Measurements from ENCODE around the gene ZNF444. TPM values are rescaled to one million over a fixed set of nuclear protein-coding genes. Genes with fewer than 3 reads are reported as not detected.
A peak's percentile ranks its signal among the peaks of the same experiment; 100 is the strongest.

ZNF444 gene
- total RNA-seq, 2 experiments from 2014 or later = 22.0 to 25.3 TPM

- Histone ChIP-seq H3K4me2 (ENCODE audit: low read length) (no peak overlapping the region), H3K4me3 (ENCODE audit: low read depth, low read length, poor library complexity, severe bottlenecking) (no peak overlapping the region), H3K4me1 (ENCODE audit: insufficient read depth, low read length, poor library complexity, severe bottlenecking) (peaks cover 37% of the 10 kb centered on the region), H3K9me2 (ENCODE audit: insufficient read depth, low read length) (no peaks in the 10 kb centered on the region), H3K9me3 (ENCODE audit: low read length) (no peaks in the 10 kb centered on the region), H3K79me2 (ENCODE audit: insufficient read depth, low read depth, low read length) (peaks cover 73% of the 10 kb centered on the region), H4K20me1 (ENCODE audit: insufficient read depth, low read length) (0 out of 2 replicates have a peak, but pooled peaks cover 7% of the 10 kb centered on the region), H3K36me3 (ENCODE audit: insufficient read depth, low read length) (peaks cover 3% of the 10 kb centered on the region; the same call in 1 of the 2 replicates), H2AFZ (ENCODE audit: low read length) (no peak overlapping the region), H3K27ac (ENCODE audit: low read depth, low read length, poor library complexity, severe bottlenecking) (no peak overlapping the region)
- ChIA-PET CTCF (ENCODE audit: unreplicated experiment) (no interaction called here), POLR2A (no interaction called here)
- TF ChIP-seq EZH2phosphoT487 (IDR thresholded peaks at IDR 0.05; ENCODE audit: borderline replicate concordance, low read depth, low read length) = no peak
- no peak for TF ChIP-seq CTCF (conservative IDR thresholded peaks at IDR 0.05; ENCODE audit: low read length)
- BruUV-seq (replicated peaks) = no TSS peak
- intact Hi-C loops (cut with micrococcal nuclease; ENCODE audit: unreplicated experiment) = no loop called here
- no peak for DNase-seq (ENCODE audit: low spot score)
Measured at GRCh38 chr19:56117376-56117884, 23.7 kb upstream of the ZNF444 start.

- no peak overlapping the region for H2AFZ ChIP-seq (ENCODE audit: low read length)
- H3K36me3 ChIP-seq (ENCODE audit: insufficient read depth, low read length) = peaks cover 3% of the 10 kb centered on the region; the same call in 1 of the 2 replicates
- H3K4me1 ChIP-seq (ENCODE audit: insufficient read depth, low read length, poor library complexity, severe bottlenecking) = peaks cover 33% of the 10 kb centered on the region
- POLR2A ChIA-PET = no interaction called here
- CTCF ChIA-PET (ENCODE audit: unreplicated experiment) = no interaction called here
- no TSS peak for BruUV-seq (replicated peaks)
- H3K4me3 ChIP-seq (ENCODE audit: low read depth, low read length, poor library complexity, severe bottlenecking) = no peak overlapping the region
- no peak for DNase-seq (ENCODE audit: low spot score)
- TF ChIP-seq EZH2phosphoT487 (IDR thresholded peaks at IDR 0.05; ENCODE audit: borderline replicate concordance, low read depth, low read length) (no peak), CTCF (conservative IDR thresholded peaks at IDR 0.05; ENCODE audit: low read length) (no peak)
- intact Hi-C loops (cut with micrococcal nuclease; ENCODE audit: unreplicated experiment) = no loop called here
- H3K9me2 ChIP-seq (ENCODE audit: insufficient read depth, low read length) = no peaks in the 10 kb centered on the region
- 0 out of 2 replicates have a peak, but pooled peaks cover 6% of the 10 kb centered on the region for H4K20me1 ChIP-seq (ENCODE audit: insufficient read depth, low read length)
- peaks cover 71% of the 10 kb centered on the region for H3K79me2 ChIP-seq (ENCODE audit: insufficient read depth, low read depth, low read length)
- H3K4me2 ChIP-seq (ENCODE audit: low read length) = no peak overlapping the region
- H3K9me3 ChIP-seq (ENCODE audit: low read length) = no peaks in the 10 kb centered on the region
- H3K27ac ChIP-seq (ENCODE audit: low read depth, low read length, poor library complexity, severe bottlenecking) = no peak overlapping the region
Measured at GRCh38 chr19:56117889-56118288, 23.2 kb upstream of the ZNF444 start.

- POLR2A ChIA-PET = no interaction called here
- peaks cover 61% of the 10 kb centered on the region for H3K79me2 ChIP-seq (ENCODE audit: insufficient read depth, low read depth, low read length)
- H3K4me2 ChIP-seq (ENCODE audit: low read length) = peak overlapping the region; percentile 98
- H3K9me2 ChIP-seq (ENCODE audit: insufficient read depth, low read length) = no peaks in the 10 kb centered on the region
- peak overlapping the region; percentile 83 for H3K4me3 ChIP-seq (ENCODE audit: low read depth, low read length, poor library complexity, severe bottlenecking)
- intact Hi-C loops (cut with micrococcal nuclease; ENCODE audit: unreplicated experiment) = no loop called here
- CTCF ChIA-PET (ENCODE audit: unreplicated experiment) = no interaction called here
- no peaks in the 10 kb centered on the region for H4K20me1 ChIP-seq (ENCODE audit: insufficient read depth, low read length)
- peak overlapping the region; percentile 63 for H3K27ac ChIP-seq (ENCODE audit: low read depth, low read length, poor library complexity, severe bottlenecking)
- no TSS peak for BruUV-seq (replicated peaks)
- TF ChIP-seq CTCF (conservative IDR thresholded peaks at IDR 0.05; ENCODE audit: low read length) = no peak
- no peak for TF ChIP-seq EZH2phosphoT487 (IDR thresholded peaks at IDR 0.05; ENCODE audit: borderline replicate concordance, low read depth, low read length)
- H3K4me1 ChIP-seq (ENCODE audit: insufficient read depth, low read length, poor library complexity, severe bottlenecking) = peaks cover 23% of the 10 kb centered on the region
- DNase-seq (ENCODE audit: low spot score) = no peak
- no peaks in the 10 kb centered on the region for H3K9me3 ChIP-seq (ENCODE audit: low read length)
- H3K36me3 ChIP-seq (ENCODE audit: insufficient read depth, low read length) = peaks cover 3% of the 10 kb centered on the region; the same call in 1 of the 2 replicates
- no peak overlapping the region for H2AFZ ChIP-seq (ENCODE audit: low read length)
Measured at GRCh38 chr19:56118666-56119581, 22.2 kb upstream of the ZNF444 start.
